Bronchial epithelial cell (primary cell): Measurements from ENCODE around the gene SLC29A4. TPM values are rescaled to one million over a fixed set of nuclear protein-coding genes. Genes with fewer than 3 reads are reported as not detected.
A peak's percentile ranks its signal among the peaks of the same experiment; 100 is the strongest.
"Not testable (repeated sequence)": the region's sequence is repeated elsewhere in the genome, so short reads cannot be mapped to it uniquely, and the experiment has no call there.

Experiments
- DNase-seq: peaks from one replicate; pipeline ENCODE4 v3.0.0-alpha.2; 2010; ENCODE audit warnings: low read depth
- FAIRE-seq: peaks from 2 replicates; lab custom pipeline; 2011; peaks lifted over from hg19 to GRCh38; lab: Jason Lieb, UNC
- H3K27me3 ChIP-seq: 2 replicates; pipeline ENCODE4 v1.5.1; 2011; ENCODE audit warnings: low read length; ENCODE audit not compliant: control insufficient read depth, insufficient read depth
- H3K36me3 ChIP-seq: 2 replicates; pipeline ENCODE4 v1.5.1; 2011; ENCODE audit warnings: low read length; ENCODE audit not compliant: control insufficient read depth, insufficient read depth
- H3K4me3 ChIP-seq: 2 replicates; pipeline ENCODE4 v1.5.1; 2011; ENCODE audit warnings: mild to moderate bottlenecking, low read depth, low read length, control low read depth
- total RNA-seq: library from RNA; depleted of rRNA; stranded (reverse); fragments of >200 nt; gene quantifications from 2 replicates; pipeline ENCODE4 v1.2.1, GENCODE V29; 2014
- TF ChIP-seq, protein P1 (sequence below): IDR thresholded peaks from 2 replicates; pipeline ENCODE4 v1.5.1; 2011; ENCODE audit warnings: mild to moderate bottlenecking, moderate library complexity, low read length, control low read depth, inconsistent platforms; ENCODE audit not compliant: insufficient read depth, severe bottlenecking

Gene SLC29A4
- total RNA-seq, 1 donor from 2014 or later = 9.5 TPM

DNA sequence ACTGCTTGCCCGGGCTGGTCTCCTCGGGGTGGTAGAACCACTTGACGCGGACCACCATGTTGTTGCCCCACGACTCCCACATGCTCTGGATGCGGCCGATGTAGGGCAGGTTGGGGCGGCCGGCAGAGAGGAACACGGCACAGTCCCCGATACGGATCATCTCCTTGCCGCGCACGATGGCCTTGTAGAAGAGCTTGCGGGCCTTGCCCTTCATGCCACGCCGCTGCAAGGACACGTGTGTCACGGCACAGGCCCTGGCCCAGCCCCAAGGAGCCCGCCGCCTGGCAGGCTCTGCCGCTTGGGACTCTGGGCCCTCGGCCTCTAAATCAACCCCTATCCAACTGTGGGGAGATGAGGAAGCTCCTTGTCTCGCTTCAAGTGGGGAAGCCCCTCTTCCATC, 26.4 kb downstream of the SLC29A4 start:
- FAIRE-seq (no peak), DNase-seq (no peak)
- no peak overlapping the region for H3K4me3 ChIP-seq
- peaks cover 17% of the 10 kb centered on the region for H3K36me3 ChIP-seq
- TF ChIP-seq, protein P1, sequence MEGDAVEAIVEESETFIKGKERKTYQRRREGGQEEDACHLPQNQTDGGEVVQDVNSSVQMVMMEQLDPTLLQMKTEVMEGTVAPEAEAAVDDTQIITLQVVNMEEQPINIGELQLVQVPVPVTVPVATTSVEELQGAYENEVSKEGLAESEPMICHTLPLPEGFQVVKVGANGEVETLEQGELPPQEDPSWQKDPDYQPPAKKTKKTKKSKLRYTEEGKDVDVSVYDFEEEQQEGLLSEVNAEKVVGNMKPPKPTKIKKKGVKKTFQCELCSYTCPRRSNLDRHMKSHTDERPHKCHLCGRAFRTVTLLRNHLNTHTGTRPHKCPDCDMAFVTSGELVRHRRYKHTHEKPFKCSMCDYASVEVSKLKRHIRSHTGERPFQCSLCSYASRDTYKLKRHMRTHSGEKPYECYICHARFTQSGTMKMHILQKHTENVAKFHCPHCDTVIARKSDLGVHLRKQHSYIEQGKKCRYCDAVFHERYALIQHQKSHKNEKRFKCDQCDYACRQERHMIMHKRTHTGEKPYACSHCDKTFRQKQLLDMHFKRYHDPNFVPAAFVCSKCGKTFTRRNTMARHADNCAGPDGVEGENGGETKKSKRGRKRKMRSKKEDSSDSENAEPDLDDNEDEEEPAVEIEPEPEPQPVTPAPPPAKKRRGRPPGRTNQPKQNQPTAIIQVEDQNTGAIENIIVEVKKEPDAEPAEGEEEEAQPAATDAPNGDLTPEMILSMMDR = no peak
- H3K27me3 ChIP-seq = no peaks in the 10 kb centered on the region

DNA sequence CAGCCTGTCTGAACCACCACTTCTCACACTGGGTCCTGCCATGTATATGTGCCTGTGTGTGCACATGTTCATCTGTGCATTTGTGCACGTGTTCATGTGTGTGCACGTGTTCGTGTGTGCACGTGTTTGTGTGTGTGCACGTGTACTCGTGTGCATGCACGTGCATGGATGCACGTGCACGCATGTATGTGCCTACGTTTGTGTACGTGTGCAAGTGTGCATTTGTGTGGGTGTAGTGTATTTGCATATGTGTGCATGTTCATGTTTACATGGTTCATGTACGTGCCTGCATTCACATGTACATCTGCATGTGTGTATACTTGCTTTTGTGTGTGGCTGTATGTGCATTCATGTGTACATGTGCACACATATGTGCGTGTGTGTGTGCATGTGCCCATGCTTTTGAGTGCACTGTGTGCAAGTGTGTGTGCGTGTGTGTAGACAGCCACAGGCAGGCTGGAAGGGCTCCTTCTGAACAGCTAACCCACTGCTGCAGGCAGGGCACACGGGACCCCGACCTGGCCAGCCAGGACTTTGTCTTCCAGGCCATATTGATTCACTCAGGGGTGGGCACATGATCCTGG, 28.2 kb downstream of the SLC29A4 start:
- Histone ChIP-seq H3K36me3 (peaks cover 22% of the 10 kb centered on the region), H3K27me3 (no peaks in the 10 kb centered on the region), H3K4me3 (no peak overlapping the region)
- DNase-seq = no peak
- TF ChIP-seq, protein P1 = no peak
- FAIRE-seq = peak; percentile 89

DNA sequence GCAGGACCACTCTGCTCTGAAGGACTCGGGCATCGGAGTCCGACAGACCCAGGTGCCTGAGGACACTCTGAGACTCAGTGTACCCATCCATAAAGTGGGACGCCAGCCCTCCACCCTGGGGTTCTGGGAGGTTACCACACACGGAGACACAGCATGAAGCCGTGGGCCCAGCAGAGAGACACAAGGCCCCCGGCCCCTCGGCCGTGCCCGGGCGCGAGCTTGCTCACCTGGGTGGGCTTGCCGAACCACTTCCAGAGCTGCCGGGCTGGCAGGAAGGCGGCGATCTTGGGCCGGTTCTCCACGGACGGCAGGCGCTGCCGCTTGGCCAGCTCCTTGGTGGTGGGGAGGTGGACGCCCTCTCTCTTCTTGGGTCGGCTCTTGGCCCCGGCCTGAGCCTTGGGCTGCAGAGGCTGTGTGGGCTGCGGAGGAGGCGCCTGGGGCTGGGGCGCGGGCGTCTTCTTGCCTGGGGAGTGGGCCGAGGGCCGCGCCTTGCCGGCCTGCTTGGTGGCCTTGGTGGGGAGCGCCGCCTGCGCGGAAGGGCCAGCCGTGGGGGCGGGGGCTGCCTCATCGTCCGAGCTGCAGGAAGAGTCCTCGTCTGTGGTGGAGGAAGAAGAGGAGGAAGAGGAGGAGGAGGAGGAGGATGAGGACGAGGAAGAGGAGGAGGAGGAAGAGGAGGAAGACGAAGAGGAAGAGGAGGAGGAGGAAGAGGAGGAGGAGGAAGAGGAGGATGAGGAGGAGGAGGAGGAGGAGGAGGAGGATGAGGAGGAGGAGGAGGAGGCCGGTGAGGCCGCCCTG, 29.7 kb downstream of the SLC29A4 start:
- DNase-seq, H3K27me3 ChIP-seq, H3K4me3 ChIP-seq, FAIRE-seq: not testable (repeated sequence)
- peaks cover 22% of the 10 kb centered on the region for H3K36me3 ChIP-seq

DNA sequence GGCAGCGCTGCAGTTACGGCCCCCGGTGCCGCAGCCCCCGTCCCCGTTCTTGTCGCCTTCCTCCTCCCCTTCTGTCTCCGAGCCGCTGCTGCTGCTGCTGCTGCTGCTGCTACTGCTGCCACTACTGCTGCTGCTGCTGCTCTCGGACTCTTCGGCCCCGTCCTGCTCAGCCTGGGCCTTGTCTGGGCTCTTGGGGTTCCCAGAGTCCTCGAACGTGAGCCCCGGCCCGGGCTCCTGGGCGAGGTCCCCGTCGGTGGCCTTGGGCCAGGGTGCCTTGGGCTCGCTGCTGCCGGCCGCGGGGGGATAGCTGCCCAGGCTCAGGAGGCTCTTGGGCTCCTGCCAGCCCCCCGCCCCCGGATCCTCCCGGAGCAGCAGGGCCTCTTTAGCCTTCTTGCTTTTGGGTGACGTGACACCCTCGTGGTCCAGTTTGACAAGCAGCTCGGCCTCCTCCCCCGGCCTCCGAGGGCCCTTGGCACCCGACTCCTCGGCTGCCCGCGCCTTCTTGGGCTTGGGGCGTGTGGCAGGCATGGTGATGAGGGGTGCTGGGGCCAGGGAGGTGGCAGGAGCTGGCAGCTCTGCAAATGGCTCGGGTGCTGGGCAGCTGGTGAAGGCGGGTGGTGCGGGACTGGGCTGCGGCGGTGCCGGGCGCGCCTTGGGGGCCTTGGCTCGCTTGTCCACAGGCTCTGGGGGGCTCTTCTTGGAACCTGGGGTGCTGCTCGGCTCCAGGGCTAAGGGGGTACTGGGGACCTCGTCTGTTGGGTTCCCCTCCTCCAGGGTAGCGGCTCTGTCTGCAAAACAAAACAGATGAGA, 30.5 kb downstream of the SLC29A4 start:
- not testable (repeated sequence) for FAIRE-seq, H3K4me3 ChIP-seq, H3K27me3 ChIP-seq, DNase-seq
- peaks cover 16% of the 10 kb centered on the region for H3K36me3 ChIP-seq

DNA sequence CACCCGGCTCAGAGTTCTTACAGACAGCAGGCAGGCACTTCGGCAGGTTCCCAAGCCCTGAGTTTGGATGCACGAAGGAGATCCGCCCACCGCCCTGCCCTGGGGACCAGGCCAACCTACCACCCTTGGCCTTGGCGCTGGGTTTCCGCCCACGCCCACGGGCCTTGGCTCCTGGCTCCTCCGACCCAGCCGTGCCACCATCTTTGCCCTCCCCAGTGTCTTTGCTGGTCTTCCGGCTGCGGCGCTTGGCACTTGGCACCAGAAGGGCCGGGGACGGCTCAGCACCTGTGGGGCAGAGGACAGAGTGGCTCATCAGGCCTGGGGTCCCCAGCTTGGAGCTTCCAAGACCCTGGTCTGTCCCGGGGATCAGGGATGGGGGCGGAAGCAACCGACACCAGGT, 32.1 kb downstream of the SLC29A4 start:
- TF ChIP-seq, protein P1 = no peak
- H3K4me3 ChIP-seq = no peak overlapping the region
- H3K36me3 ChIP-seq = peaks cover 17% of the 10 kb centered on the region
- DNase-seq (no peak), FAIRE-seq (no peak)
- no peaks in the 10 kb centered on the region for H3K27me3 ChIP-seq

DNA sequence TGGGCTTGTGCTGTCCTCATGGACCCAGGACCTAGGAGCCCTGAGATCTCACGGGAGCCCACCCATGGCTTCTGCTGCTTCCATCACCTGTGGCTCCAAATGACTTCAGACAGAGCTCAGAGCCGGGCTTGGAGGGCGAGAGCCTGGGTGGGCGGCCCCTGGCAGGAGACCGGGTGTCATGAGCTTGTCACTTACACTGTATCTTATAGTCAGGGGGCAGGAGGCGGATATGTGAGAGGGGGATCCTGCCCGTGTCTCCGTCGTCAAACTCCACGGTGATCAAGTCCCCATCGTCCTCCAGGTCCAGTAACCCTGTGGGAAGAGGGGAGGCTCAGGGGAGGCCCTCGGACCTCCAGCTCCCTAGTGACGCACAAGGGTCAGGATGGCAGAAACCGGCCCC, 33.0 kb downstream of the SLC29A4 start:
- TF ChIP-seq, protein P1 = no peak
- FAIRE-seq (no peak), DNase-seq (no peak)
- peaks cover 24% of the 10 kb centered on the region for H3K36me3 ChIP-seq
- no peak overlapping the region for H3K4me3 ChIP-seq
- H3K27me3 ChIP-seq = no peaks in the 10 kb centered on the region

DNA sequence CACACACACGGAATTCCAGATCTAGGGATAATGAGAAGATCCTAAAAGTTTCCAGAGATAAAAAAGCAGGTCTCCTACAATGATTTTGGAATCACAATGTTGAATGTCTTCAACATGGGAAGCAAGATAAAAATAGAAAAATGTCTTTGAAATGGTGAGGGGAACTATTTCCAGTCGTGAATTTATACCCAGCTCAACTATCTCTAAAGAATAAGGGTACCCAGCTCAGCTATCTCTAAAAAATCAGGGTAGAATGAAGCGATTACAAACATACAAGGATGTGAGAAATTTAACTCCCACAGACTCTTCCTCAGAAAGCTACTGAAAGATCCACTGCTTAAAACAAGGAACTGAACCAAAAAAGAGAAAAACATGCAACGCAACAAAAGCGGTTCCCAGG, 35.9 kb downstream of the SLC29A4 start:
- not testable (repeated sequence) for DNase-seq, H3K4me3 ChIP-seq, H3K27me3 ChIP-seq, FAIRE-seq
- peaks cover 30% of the 10 kb centered on the region for H3K36me3 ChIP-seq
